Adrenal gland (tissue), 5 donors: Measurements from ENCODE around the gene UBXN6.

Experiments
- CTCF ChIP-seq, 6 experiments: fragments of 450-650 bp in 4 of 6; fragments of 200-600 bp in 2 of 6; sonication (generic) in 1 of 6; IDR thresholded peaks; 1 replicate in 5 of 6; 2 replicates in 1 of 6; pipeline versions ENCODE4 v1.5.1 to v1.8.0; 2016 to 2021; ENCODE audit warnings: antibody characterized with exemption in 6 of 6, mild to moderate bottlenecking in 2 of 6, moderate library complexity in 1 of 6
- POLR2A ChIP-seq, 2 donors: fragments of 450-650 bp; IDR thresholded peaks; one replicate each; pipeline ENCODE4 v1.6.1; 2017; ENCODE audit warnings: antibody characterized with exemption in 2 of 2, mild to moderate bottlenecking in 2 of 2, moderate library complexity in 1 of 2
- donor health status: DM: no; HTN: no; CAD: no.

GRCh38 chr19:4447327-4448146 lies 10.1 kb downstream of the UBXN6 start:
- TF ChIP-seq CTCF (IDR thresholded peaks at IDR 0.05) (no peak), POLR2A (IDR thresholded peaks at IDR 0.05) (no peak)
